Activated CD8-positive, alpha-beta T cell treated with anti-CD3 and anti-CD28 coated beads for 36 hours (primary cell): ENCODE results near the gene ZC3H15. TPM values are rescaled to one million over a fixed set of nuclear protein-coding genes. Genes with fewer than 3 reads are reported as not detected.

Experiments used
- ATAC-seq: fragments of 200-7000 bp; cut with Tn5 transposase; one replicate; pipeline ENCODE4 v1.10.0; 2021; ENCODE audit warnings: mild to moderate bottlenecking, moderate library complexity
- CTCF ChIA-PET: fragments of 350-600 bp; sonication (Branson Sonifier 250); formaldehyde crosslinking; loops from one replicate; lab custom pipeline; 2021; ENCODE audit warnings: antibody characterized with exemption; lab: Charles Lee
- POLR2A ChIA-PET: fragments of 350-600 bp; sonication (Branson Sonifier 250); formaldehyde crosslinking; loops from one replicate; lab custom pipeline; 2021; ENCODE audit warnings: antibody characterized with exemption; lab: Charles Lee
- DNase-seq: peaks from one replicate; pipeline ENCODE4 v3.0.0-alpha.2; 2020
- H3K27ac Mint-ChIP-seq: one replicate; pipeline ENCODE4 v1.8.0; 2021; ENCODE audit warnings: mild to moderate bottlenecking, mixed read lengths
- H3K27me3 Mint-ChIP-seq: one replicate; pipeline ENCODE4 v1.8.0; 2021; ENCODE audit warnings: mixed read lengths
- H3K36me3 Mint-ChIP-seq: one replicate; pipeline ENCODE4 v1.8.0; 2021; ENCODE audit warnings: low read depth, mixed read lengths
- H3K4me1 Mint-ChIP-seq: one replicate; pipeline ENCODE4 v1.8.0; 2021; ENCODE audit warnings: low read depth, mixed read lengths
- H3K4me3 Mint-ChIP-seq: one replicate; pipeline ENCODE4 v1.8.0; 2021; ENCODE audit warnings: mild to moderate bottlenecking, moderate library complexity, mixed read lengths
- H3K9me3 Mint-ChIP-seq: one replicate; pipeline ENCODE4 v1.8.0; 2021; ENCODE audit warnings: mixed read lengths
- intact Hi-C: fragments of 100-400 bp; cut with micrococcal nuclease; formaldehyde crosslinking; loops from one replicate; pipeline ENCODE4 v1.10.0; 2022
- total RNA-seq, 2 experiments: library from RNA; stranded (reverse); gene quantifications; one replicate each; pipeline ENCODE4 v1.2.3, GENCODE V29; 2021
- TF ChIP-seq, protein P1 (sequence below): fragments of 200-600 bp; IDR thresholded peaks from one replicate; pipeline ENCODE4 v1.8.0; 2022; ENCODE audit warnings: antibody characterized with exemption, mild to moderate bottlenecking

Gene ZC3H15
- total RNA-seq, 2 experiments from 2014 or later, result 101 to 106 TPM

DNA sequence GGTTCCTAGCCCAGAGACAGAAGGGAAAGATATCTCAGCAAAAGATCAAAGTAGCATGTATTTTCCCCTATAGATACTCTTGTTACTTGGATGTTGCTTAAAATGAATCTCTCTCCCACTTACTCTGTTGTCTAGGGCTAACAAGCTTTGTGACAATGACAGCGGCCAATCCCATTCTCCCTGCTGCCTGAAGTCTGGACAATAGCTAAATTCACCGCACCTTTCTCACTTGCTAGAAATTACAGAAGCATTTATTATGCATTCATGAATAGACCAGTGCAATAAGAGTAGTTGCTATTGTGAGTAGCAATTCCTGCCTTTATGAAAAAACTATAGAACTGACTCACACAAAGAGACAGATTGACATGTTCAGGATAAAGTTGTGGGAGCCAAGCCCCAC, 42.2 kb upstream of the ZC3H15 start:
- DNase-seq, result no peak
- Mint-ChIP-seq H3K4me1 (no peaks in the 10 kb centered on the region), H3K27me3 (no peaks in the 10 kb centered on the region), H3K27ac (no peak overlapping the region), H3K4me3 (no peak overlapping the region), H3K9me3 (peaks cover 2% of the 10 kb centered on the region), H3K36me3 (peaks cover 3% of the 10 kb centered on the region)
- TF ChIP-seq, protein P1, sequence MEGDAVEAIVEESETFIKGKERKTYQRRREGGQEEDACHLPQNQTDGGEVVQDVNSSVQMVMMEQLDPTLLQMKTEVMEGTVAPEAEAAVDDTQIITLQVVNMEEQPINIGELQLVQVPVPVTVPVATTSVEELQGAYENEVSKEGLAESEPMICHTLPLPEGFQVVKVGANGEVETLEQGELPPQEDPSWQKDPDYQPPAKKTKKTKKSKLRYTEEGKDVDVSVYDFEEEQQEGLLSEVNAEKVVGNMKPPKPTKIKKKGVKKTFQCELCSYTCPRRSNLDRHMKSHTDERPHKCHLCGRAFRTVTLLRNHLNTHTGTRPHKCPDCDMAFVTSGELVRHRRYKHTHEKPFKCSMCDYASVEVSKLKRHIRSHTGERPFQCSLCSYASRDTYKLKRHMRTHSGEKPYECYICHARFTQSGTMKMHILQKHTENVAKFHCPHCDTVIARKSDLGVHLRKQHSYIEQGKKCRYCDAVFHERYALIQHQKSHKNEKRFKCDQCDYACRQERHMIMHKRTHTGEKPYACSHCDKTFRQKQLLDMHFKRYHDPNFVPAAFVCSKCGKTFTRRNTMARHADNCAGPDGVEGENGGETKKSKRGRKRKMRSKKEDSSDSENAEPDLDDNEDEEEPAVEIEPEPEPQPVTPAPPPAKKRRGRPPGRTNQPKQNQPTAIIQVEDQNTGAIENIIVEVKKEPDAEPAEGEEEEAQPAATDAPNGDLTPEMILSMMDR, result no peak
- intact Hi-C loops, result no loop called here
- CTCF ChIA-PET, result no interaction called here
- POLR2A ChIA-PET, result no interaction called here
- ATAC-seq, result no peak

DNA sequence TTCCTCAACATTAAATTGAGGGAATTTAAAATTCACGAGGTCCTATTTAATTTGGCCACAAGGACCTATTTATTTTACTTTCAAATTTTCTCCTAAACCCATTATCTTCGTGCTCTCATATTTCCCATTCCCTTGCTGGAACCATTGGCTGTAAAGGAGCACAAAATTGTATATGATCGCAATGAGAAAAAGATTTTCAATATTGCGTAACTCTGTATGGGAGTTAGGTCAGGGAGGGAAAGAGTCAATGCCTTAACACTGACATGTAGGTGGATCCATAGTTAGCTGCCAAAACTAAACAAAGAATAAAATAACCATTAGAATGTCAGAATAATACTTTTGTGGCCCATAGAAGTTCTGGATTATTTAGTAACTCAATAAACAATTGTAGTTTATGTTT, 40.6 kb upstream of the ZC3H15 start:
- CTCF ChIA-PET, result interaction anchor here (0.7 to 1.0 kb wide), 2 partner anchors 18 to 28 kb away, joined by 3 read pairs; no protein-coding TSS in a partner anchor
- ATAC-seq (no peak), DNase-seq (no peak)
- intact Hi-C loops, result no loop called here
- POLR2A ChIA-PET, result no interaction called here
- Mint-ChIP-seq H3K4me1 (no peaks in the 10 kb centered on the region), H3K27ac (no peak overlapping the region), H3K4me3 (no peak overlapping the region), H3K27me3 (no peaks in the 10 kb centered on the region), H3K36me3 (no peaks in the 10 kb centered on the region), H3K9me3 (no peaks in the 10 kb centered on the region)
- TF ChIP-seq, protein P1, result no peak

DNA sequence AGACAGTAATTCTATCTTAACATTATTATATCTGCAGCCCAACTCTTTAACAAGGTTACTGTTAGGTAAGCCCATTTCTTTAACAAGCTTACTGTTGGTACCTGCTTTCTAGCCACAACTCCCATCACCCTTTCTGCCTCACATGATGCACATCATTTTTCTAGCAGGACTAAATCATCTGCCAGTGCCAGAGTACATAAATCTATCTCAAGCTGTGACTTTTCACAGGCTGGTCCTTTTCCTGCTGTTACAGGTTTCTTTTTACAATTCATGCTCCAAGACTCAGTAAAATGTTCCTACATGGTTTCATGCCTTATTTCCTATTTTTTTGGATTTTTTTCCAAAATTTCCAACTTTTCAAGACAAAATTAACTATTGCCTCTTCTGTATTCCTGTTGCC, 30.4 kb upstream of the ZC3H15 start:
- DNase-seq (no peak), ATAC-seq (no peak)
- H3K27me3 Mint-ChIP-seq, result no peaks in the 10 kb centered on the region
- H3K27ac Mint-ChIP-seq, result no peak overlapping the region
- H3K4me1 Mint-ChIP-seq, result no peaks in the 10 kb centered on the region
- POLR2A ChIA-PET, result no interaction called here
- CTCF ChIA-PET, result no interaction called here
- intact Hi-C loops, result no loop called here
- no peaks in the 10 kb centered on the region for H3K9me3 Mint-ChIP-seq
- H3K36me3 Mint-ChIP-seq, result peaks cover 5% of the 10 kb centered on the region
- TF ChIP-seq, protein P1, result no peak
- H3K4me3 Mint-ChIP-seq, result no peak overlapping the region

DNA sequence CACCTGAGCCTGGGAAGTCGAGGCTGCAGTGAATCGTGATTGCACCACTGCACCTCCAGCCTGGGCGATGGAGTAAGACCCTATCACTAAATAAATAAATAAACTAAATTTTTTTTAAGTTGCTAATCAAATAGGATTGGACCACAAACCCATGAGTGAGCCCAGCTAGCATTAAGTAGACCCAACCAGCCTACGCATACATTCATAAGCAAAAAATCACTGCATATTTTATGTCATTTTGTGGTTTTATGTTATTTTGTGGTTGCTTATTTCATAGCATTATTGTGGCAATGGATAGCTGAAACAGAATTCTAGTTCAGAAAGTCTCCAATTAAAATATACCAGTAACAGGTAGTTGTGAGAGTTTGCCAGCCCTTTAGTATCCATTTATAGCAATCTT, 29.1 kb upstream of the ZC3H15 start:
- intact Hi-C loops, result no loop called here
- TF ChIP-seq, protein P1, result no peak
- ATAC-seq (no peak), DNase-seq (no peak)
- CTCF ChIA-PET, result no interaction called here
- no peaks in the 10 kb centered on the region for H3K27me3 Mint-ChIP-seq
- no peaks in the 10 kb centered on the region for H3K9me3 Mint-ChIP-seq
- POLR2A ChIA-PET, result no interaction called here
- no peak overlapping the region for H3K27ac Mint-ChIP-seq
- H3K4me3 Mint-ChIP-seq, result no peak overlapping the region
- peaks cover 5% of the 10 kb centered on the region for H3K36me3 Mint-ChIP-seq
- no peaks in the 10 kb centered on the region for H3K4me1 Mint-ChIP-seq

DNA sequence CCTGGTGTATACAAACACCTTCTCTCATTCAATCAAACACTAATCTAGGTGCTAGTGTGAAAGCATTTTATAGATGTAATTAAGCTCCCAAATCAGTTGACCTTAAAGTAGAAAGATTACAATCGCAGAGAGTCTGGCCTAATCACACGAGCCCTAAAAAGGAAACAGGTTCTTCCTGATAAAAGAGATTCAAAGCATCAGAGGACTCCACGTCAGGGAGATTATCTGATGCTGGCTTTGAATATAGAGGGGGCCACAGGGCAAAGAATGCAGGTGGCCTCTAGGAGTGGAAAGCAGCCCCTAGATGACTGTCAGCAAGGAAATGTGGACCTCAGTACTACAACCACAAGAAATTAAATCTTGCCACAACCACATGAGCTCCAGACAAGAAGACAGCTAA, 28.2 kb upstream of the ZC3H15 start:
- no peaks in the 10 kb centered on the region for H3K9me3 Mint-ChIP-seq
- intact Hi-C loops, result no loop called here
- peaks cover 5% of the 10 kb centered on the region for H3K36me3 Mint-ChIP-seq
- H3K4me1 Mint-ChIP-seq, result peaks cover 3% of the 10 kb centered on the region
- ChIA-PET POLR2A (no interaction called here), CTCF (no interaction called here)
- H3K27ac Mint-ChIP-seq, result no peak overlapping the region
- no peaks in the 10 kb centered on the region for H3K27me3 Mint-ChIP-seq
- H3K4me3 Mint-ChIP-seq, result no peak overlapping the region
- DNase-seq (no peak), ATAC-seq (no peak)
- TF ChIP-seq, protein P1, result no peak
